Left ventricle myocardium inferior (tissue), 1 donor: ENCODE measurements around the gene LRBA. TPM values are rescaled to one million over a fixed set of nuclear protein-coding genes. Genes with fewer than 3 reads are reported as not detected.

Source experiments
- DNase-seq: peaks from one replicate; pipeline ENCODE4 v3.0.0-alpha.2; 2020
- H3K27ac ChIP-seq: fragments of 200-600 bp; replicated peaks from 2 replicates; pipeline ENCODE4 v1.8.0; 2021
- H3K27me3 ChIP-seq: fragments of 200-600 bp; 2 replicates; pipeline ENCODE4 v1.8.0; 2021; ENCODE audit warnings: low read depth
- H3K36me3 ChIP-seq: fragments of 200-600 bp; 2 replicates; pipeline ENCODE4 v1.8.0; 2021
- H3K4me1 ChIP-seq: fragments of 200-600 bp; 2 replicates; pipeline ENCODE4 v1.8.0; 2021
- H3K4me3 ChIP-seq: fragments of 200-600 bp; 2 replicates; pipeline ENCODE4 v1.8.0; 2021; ENCODE audit warnings: mild to moderate bottlenecking, moderate library complexity
- H3K9me3 ChIP-seq: fragments of 200-600 bp; replicated peaks from 2 replicates; pipeline ENCODE4 v1.8.0; 2021
- intact Hi-C: fragments of 100-400 bp; cut with micrococcal nuclease; formaldehyde crosslinking; loops from one replicate; pipeline ENCODE4 v1.11.0; 2022
- total RNA-seq: library from RNA; stranded (reverse); fragmentation: NEBNext Ultra II Directional; extraction: Animal tissue kit (Norgen Biotek cat#: 25700); gene quantifications from one replicate; pipeline ENCODE4 v1.2.1, GENCODE V29; 2021
- TF ChIP-seq, protein P1 (sequence below): fragments of 200-600 bp; IDR thresholded peaks from 2 replicates; pipeline ENCODE4 v1.8.0; 2021; ENCODE audit warnings: antibody characterized with exemption, mild to moderate bottlenecking, borderline replicate concordance
- donor health status: DM: no; HTN: yes; CAD: no; lungs with severe emphysema.

The LRBA gene
- total RNA-seq, 1 donor from 2014 or later = 19.1 TPM

DNA sequence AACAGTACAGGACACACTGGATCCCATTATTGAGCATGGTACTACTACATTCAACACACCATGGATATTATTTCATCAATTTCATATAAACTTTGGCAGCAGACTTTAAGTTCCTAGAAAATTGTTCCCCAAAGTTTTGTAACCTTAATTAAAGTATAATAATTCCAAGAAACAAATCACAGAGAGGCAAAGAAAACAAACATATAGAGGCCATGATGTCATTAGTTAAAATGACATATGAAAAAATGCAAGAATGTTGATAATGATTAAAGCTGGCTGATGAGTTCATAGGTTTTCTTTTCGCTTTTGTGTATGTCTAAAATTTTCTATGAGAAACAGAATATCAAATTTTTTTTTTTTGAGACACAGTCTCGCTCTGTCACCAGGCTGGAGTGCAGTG, 26.8 kb downstream of the LRBA start:
- no peak for DNase-seq
- Histone ChIP-seq H3K36me3 (no peaks in the 10 kb centered on the region), H3K27ac (no peak overlapping the region), H3K27me3 (no peaks in the 10 kb centered on the region), H3K9me3 (no peaks in the 10 kb centered on the region), H3K4me1 (no peaks in the 10 kb centered on the region), H3K4me3 (no peak overlapping the region)
- TF ChIP-seq, protein P1, sequence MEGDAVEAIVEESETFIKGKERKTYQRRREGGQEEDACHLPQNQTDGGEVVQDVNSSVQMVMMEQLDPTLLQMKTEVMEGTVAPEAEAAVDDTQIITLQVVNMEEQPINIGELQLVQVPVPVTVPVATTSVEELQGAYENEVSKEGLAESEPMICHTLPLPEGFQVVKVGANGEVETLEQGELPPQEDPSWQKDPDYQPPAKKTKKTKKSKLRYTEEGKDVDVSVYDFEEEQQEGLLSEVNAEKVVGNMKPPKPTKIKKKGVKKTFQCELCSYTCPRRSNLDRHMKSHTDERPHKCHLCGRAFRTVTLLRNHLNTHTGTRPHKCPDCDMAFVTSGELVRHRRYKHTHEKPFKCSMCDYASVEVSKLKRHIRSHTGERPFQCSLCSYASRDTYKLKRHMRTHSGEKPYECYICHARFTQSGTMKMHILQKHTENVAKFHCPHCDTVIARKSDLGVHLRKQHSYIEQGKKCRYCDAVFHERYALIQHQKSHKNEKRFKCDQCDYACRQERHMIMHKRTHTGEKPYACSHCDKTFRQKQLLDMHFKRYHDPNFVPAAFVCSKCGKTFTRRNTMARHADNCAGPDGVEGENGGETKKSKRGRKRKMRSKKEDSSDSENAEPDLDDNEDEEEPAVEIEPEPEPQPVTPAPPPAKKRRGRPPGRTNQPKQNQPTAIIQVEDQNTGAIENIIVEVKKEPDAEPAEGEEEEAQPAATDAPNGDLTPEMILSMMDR = no peak
- intact Hi-C loops = no loop called here

GRCh38 chr4:150987204-150987603, 27.9 kb downstream of the LRBA start:
- intact Hi-C loops = no loop called here
- DNase-seq = no peak
- H3K27me3 ChIP-seq = no peaks in the 10 kb centered on the region
- no peaks in the 10 kb centered on the region for H3K36me3 ChIP-seq
- H3K27ac ChIP-seq = no peak overlapping the region
- H3K4me1 ChIP-seq = peaks cover 5% of the 10 kb centered on the region
- no peak overlapping the region for H3K4me3 ChIP-seq
- no peaks in the 10 kb centered on the region for H3K9me3 ChIP-seq
- TF ChIP-seq, protein P1 = no peak

GRCh38 chr4:150986085-150986484, 29.0 kb downstream of the LRBA start:
- no peak for DNase-seq
- TF ChIP-seq, protein P1 = no peak
- no peak overlapping the region for H3K4me3 ChIP-seq
- no peaks in the 10 kb centered on the region for H3K27me3 ChIP-seq
- H3K4me1 ChIP-seq = peaks cover 5% of the 10 kb centered on the region
- no peak overlapping the region for H3K27ac ChIP-seq
- intact Hi-C loops = no loop called here
- H3K36me3 ChIP-seq = no peaks in the 10 kb centered on the region
- H3K9me3 ChIP-seq = no peaks in the 10 kb centered on the region

DNA sequence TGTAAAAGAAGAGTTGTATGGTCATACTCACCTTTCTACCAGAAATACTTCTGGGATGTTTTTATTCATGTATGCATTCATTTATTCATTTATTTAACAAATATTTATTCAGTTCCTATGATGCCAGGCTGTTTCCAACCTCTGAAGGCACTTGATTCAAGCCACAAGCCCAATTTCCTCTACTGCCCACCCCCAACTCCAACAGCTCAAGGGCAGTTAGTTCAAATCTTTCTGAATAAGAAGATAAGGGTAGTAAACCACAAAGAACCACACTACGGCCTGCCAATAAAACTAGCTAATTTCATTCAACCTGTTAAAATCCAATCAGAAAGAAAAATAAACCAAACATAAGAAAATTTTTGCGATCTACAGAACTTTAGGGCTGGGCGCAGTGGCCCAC, 31.2 kb downstream of the LRBA start:
- no peak overlapping the region for H3K4me3 ChIP-seq
- no peaks in the 10 kb centered on the region for H3K9me3 ChIP-seq
- intact Hi-C loops = no loop called here
- TF ChIP-seq, protein P1 = no peak
- no peak overlapping the region for H3K27ac ChIP-seq
- H3K36me3 ChIP-seq = no peaks in the 10 kb centered on the region
- H3K27me3 ChIP-seq = no peaks in the 10 kb centered on the region
- peaks cover 5% of the 10 kb centered on the region for H3K4me1 ChIP-seq
- no peak for DNase-seq

DNA sequence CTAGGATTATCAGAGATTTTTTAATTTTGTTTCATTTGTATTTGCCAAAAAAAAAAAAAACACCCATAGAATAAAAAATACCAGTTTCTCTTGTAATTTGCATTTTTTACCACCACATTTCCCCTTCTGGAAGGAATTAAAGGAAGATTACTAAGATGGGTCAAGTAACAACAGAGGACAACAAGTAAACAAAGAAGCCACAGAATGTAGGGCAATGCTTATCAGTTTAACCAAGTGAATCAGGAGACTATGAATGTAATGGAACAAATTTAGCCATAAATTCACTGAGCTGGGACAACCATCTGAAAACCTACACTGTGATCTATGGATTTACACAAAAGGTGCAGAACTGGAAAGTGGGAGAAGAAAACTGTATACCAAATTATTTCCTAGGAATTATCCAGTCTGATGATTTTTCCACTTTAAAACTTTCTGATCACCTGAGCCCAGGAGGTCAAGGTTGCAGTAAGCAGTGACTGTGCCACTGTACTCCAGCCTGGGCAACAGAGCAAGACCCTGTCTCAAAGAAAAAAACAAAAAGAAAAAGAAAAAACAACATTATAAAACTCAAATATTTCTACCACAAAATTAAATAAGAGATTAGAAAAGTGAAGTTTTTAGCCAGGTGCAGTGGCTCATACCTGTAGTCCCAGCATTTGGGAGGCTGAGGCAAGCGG, 32.4 kb downstream of the LRBA start:
- intact Hi-C loops = no loop called here
- DNase-seq = no peak
- Histone ChIP-seq H3K27me3 (no peaks in the 10 kb centered on the region), H3K4me1 (peaks cover 5% of the 10 kb centered on the region), H3K36me3 (no peaks in the 10 kb centered on the region), H3K9me3 (no peaks in the 10 kb centered on the region), H3K4me3 (no peak overlapping the region), H3K27ac (no peak overlapping the region)
- TF ChIP-seq, protein P1 = no peak
